Trophoblast cell (in vitro differentiated cells and primary cell): Measurements from ENCODE around the gene CD80.

Source experiments
- DNase-seq, 2 donors: peaks; one replicate each; pipeline ENCODE4 v3.0.0-alpha.2; 2016
- H2AFZ ChIP-seq: 2 replicates; pipeline ENCODE4 v1.6.1; 2013; ENCODE audit warnings: low read length, moderate library complexity, mild to moderate bottlenecking; ENCODE audit not compliant: insufficient read depth, poor library complexity
- H2AK5ac ChIP-seq: 2 replicates; pipeline ENCODE4 v1.6.1; 2013; ENCODE audit warnings: mild to moderate bottlenecking, low read length
- H2BK120ac ChIP-seq: 2 replicates; pipeline ENCODE4 v1.6.1; 2013; ENCODE audit warnings: low read length, mild to moderate bottlenecking, moderate library complexity; ENCODE audit not compliant: insufficient read depth, poor library complexity
- H2BK12ac ChIP-seq: 2 replicates; pipeline ENCODE4 v1.6.1; 2013; ENCODE audit warnings: mild to moderate bottlenecking, low read length, moderate library complexity
- H2BK5ac ChIP-seq: 2 replicates; pipeline ENCODE4 v1.6.1; 2013; ENCODE audit warnings: low read length, low read depth, moderate library complexity, mild to moderate bottlenecking; ENCODE audit not compliant: poor library complexity
- H3K14ac ChIP-seq: 2 replicates; pipeline ENCODE4 v1.6.1; 2013; ENCODE audit warnings: mild to moderate bottlenecking, low read length
- H3K18ac ChIP-seq: 2 replicates; pipeline ENCODE4 v1.6.1; 2013; ENCODE audit warnings: mild to moderate bottlenecking, low read length
- H3K23ac ChIP-seq: 2 replicates; pipeline ENCODE4 v1.6.1; 2013; ENCODE audit warnings: low read length
- H3K27ac ChIP-seq: 2 replicates; pipeline ENCODE4 v1.5.1; 2013; ENCODE audit warnings: low read depth, mild to moderate bottlenecking, inconsistent platforms, low read length, moderate library complexity
- H3K27me3 ChIP-seq: 2 replicates; pipeline ENCODE4 v1.6.1; 2013; ENCODE audit warnings: inconsistent platforms, mild to moderate bottlenecking, low read length, moderate library complexity; ENCODE audit not compliant: insufficient read depth
- H3K36me3 ChIP-seq, 2 experiments: 1 replicate in 1 of 2; 2 replicates in 1 of 2; pipeline ENCODE4 v1.6.1; 2013; ENCODE audit warnings: low read length in 2 of 2, mild to moderate bottlenecking in 2 of 2, moderate library complexity in 1 of 2; ENCODE audit not compliant: insufficient read depth in 2 of 2, control insufficient read depth in 1 of 2
- H3K4ac ChIP-seq: 2 replicates; pipeline ENCODE4 v1.6.1; 2013; ENCODE audit warnings: low read depth, mild to moderate bottlenecking, low read length, moderate library complexity
- H3K4me1 ChIP-seq, 2 experiments: 1 replicate in 1 of 2; 2 replicates in 1 of 2; pipeline ENCODE4 v1.6.1; 2013; ENCODE audit warnings: low read length in 2 of 2, mild to moderate bottlenecking in 2 of 2, moderate library complexity in 1 of 2; ENCODE audit not compliant: insufficient read depth in 2 of 2, control insufficient read depth in 1 of 2
- H3K4me2 ChIP-seq: 2 replicates; pipeline ENCODE4 v1.6.1; 2013; ENCODE audit warnings: inconsistent platforms, mild to moderate bottlenecking, low read length, moderate library complexity
- H3K4me3 ChIP-seq: 2 replicates; pipeline ENCODE4 v1.5.1; 2013; ENCODE audit warnings: mild to moderate bottlenecking, low read depth, low read length, inconsistent platforms
- H3K79me1 ChIP-seq: one replicate; pipeline ENCODE4 v1.6.1; 2013; ENCODE audit warnings: low read length
- H3K79me2 ChIP-seq: 2 replicates; pipeline ENCODE4 v1.6.1; 2013; ENCODE audit warnings: low read length, mild to moderate bottlenecking; ENCODE audit not compliant: control insufficient read depth, insufficient read depth, poor library complexity
- H3K9ac ChIP-seq: 2 replicates; pipeline ENCODE4 v1.6.1; 2013; ENCODE audit warnings: mild to moderate bottlenecking, low read length
- H3K9me3 ChIP-seq: 2 replicates; pipeline ENCODE4 v1.6.1; 2013; ENCODE audit warnings: low read depth, mild to moderate bottlenecking, control low read depth, inconsistent platforms, low read length; ENCODE audit not compliant: insufficient read depth
- H4K12ac ChIP-seq: 2 replicates; pipeline ENCODE4 v1.6.1; 2013; ENCODE audit warnings: low read depth, mild to moderate bottlenecking, low read length, moderate library complexity
- H4K8ac ChIP-seq: 2 replicates; pipeline ENCODE4 v1.6.1; 2013; ENCODE audit warnings: low read depth, mild to moderate bottlenecking, low read length, moderate library complexity
- H4K91ac ChIP-seq: one replicate; pipeline ENCODE4 v1.6.1; 2013; ENCODE audit warnings: low read depth, mild to moderate bottlenecking, low read length, moderate library complexity
- WGBS: extraction: QIAGEN DNeasy Blood & Tissue Kit; methylation state at CpG from one replicate; pipeline ENCODE4 v1.1.7; 2013; ENCODE audit warnings: missing lambda C conversion rate; ENCODE audit not compliant: insufficient read length, insufficient coverage; ENCODE audit errors: extremely low coverage; 5-methylcytosine and 5-hydroxymethylcytosine counted together

The CD80 gene

GRCh38 chr3:119582178-119582577 is 22.8 kb upstream of the CD80 start:
- H3K4me1 ChIP-seq = peaks cover 0 to 7% of the 10 kb centered on the region in 2 experiments
- no peak overlapping the region for H3K4ac ChIP-seq
- H3K79me2 ChIP-seq = peaks cover 9% of the 10 kb centered on the region
- H3K27me3 ChIP-seq = no peaks in the 10 kb centered on the region
- no peak overlapping the region for H2BK120ac ChIP-seq
- no peak overlapping the region for H2AFZ ChIP-seq
- H3K14ac ChIP-seq = no peak overlapping the region
- H3K79me1 ChIP-seq = peaks cover 11% of the 10 kb centered on the region
- H3K4me3 ChIP-seq = no peak overlapping the region
- H3K9me3 ChIP-seq = no peaks in the 10 kb centered on the region
- no peak overlapping the region for H3K9ac ChIP-seq
- H3K23ac ChIP-seq = no peak overlapping the region
- no CpG with 5 or more reads among the region's 6 CpGs for WGBS
- H4K91ac ChIP-seq = no peak overlapping the region
- H2BK5ac ChIP-seq = no peak overlapping the region
- DNase-seq = peak in 1 of 2 donors; percentile 38
- no peak overlapping the region for H4K12ac ChIP-seq
- no peak overlapping the region for H3K4me2 ChIP-seq
- no peak overlapping the region for H3K18ac ChIP-seq
- H4K8ac ChIP-seq = no peak overlapping the region
- no peak overlapping the region for H3K27ac ChIP-seq
- H2BK12ac ChIP-seq = no peak overlapping the region
- no peak overlapping the region for H2AK5ac ChIP-seq
- no peaks in the 10 kb centered on the region for H3K36me3 ChIP-seq

- Histone ChIP-seq H3K4me3 (peak overlapping the region; percentile 66), H3K79me2 (peaks cover 9% of the 10 kb centered on the region)
These were observed 20.8 kb upstream of the CD80 start for GRCh38 chr3:119580067-119580760.

GRCh38 chr3:119579366-119580066 is 20.1 kb upstream of the CD80 start, which contains the start of gene ADPRH:
Gene ADPRH (plus strand): TSS chr3:119579492. CDS start chr3:119582170, 2,678 bp downstream.
- Histone ChIP-seq H4K12ac (peak within 1 kb of the TSS; percentile 84), H3K23ac (no peak within 1 kb of the TSS), H3K4me1 (peaks cover 0 to 7% of the 10 kb centered on the region in 2 experiments), H2BK120ac (peak within 1 kb of the TSS; percentile 85), H2BK12ac (peak within 1 kb of the TSS; percentile 80), H4K8ac (peak within 1 kb of the TSS; percentile 71), H3K14ac (peak within 1 kb of the TSS; percentile 85), H3K9ac (peak within 1 kb of the TSS; percentile 75), H3K4me2 (peak within 1 kb of the TSS; percentile 84), H3K27ac (peak within 1 kb of the TSS; percentile 23), H3K79me1 (peaks cover 11% of the 10 kb centered on the region), H4K91ac (peak within 1 kb of the TSS; percentile 91), H2BK5ac (peak within 1 kb of the TSS; percentile 61), H3K36me3 (no peaks in the 10 kb centered on the region), H3K79me2 (peaks cover 9% of the 10 kb centered on the region), H3K4ac (peak within 1 kb of the TSS; percentile 77), H3K27me3 (no peaks in the 10 kb centered on the region), H3K9me3 (no peaks in the 10 kb centered on the region), H3K4me3 (peak within 1 kb of the TSS; percentile 66), H2AK5ac (no peak within 1 kb of the TSS), H3K18ac (peak within 1 kb of the TSS; percentile 83), H2AFZ (peak within 1 kb of the TSS; percentile 96)
- WGBS = no CpG with 5 or more reads among the region's 68 CpGs
- DNase-seq = peak; percentile 94 to 95

More at GRCh38 chr3:119580067-119580760, 20.8 kb upstream of the CD80 start:
- H3K36me3 ChIP-seq = no peaks in the 10 kb centered on the region
- H3K23ac ChIP-seq = no peak overlapping the region
- peak overlapping the region; percentile 83 for H3K18ac ChIP-seq
- H2BK12ac ChIP-seq = peak overlapping the region; percentile 56
- peak in 1 of 2 donors; percentile 41 for DNase-seq
- no peaks in the 10 kb centered on the region for H3K9me3 ChIP-seq
- H2BK120ac ChIP-seq = peak overlapping the region; percentile 26
- no peak overlapping the region for H3K9ac ChIP-seq
- peak overlapping the region; percentile 61 for H2BK5ac ChIP-seq
- peak overlapping the region; percentile 41 for H3K4ac ChIP-seq
- no CpG with 5 or more reads among the region's 16 CpGs for WGBS
- peak overlapping the region; percentile 96 for H2AFZ ChIP-seq
- no peak overlapping the region for H2AK5ac ChIP-seq
- peaks cover 11% of the 10 kb centered on the region for H3K79me1 ChIP-seq
- peak overlapping the region; percentile 23 for H3K27ac ChIP-seq
- H4K91ac ChIP-seq = peak overlapping the region; percentile 91
- H3K27me3 ChIP-seq = no peaks in the 10 kb centered on the region
- peaks cover 0 to 7% of the 10 kb centered on the region in 2 experiments for H3K4me1 ChIP-seq
- H3K4me2 ChIP-seq = peak overlapping the region; percentile 84
- H4K12ac ChIP-seq = peak overlapping the region; percentile 84
- peak overlapping the region; percentile 85 for H3K14ac ChIP-seq
- peak overlapping the region; percentile 71 for H4K8ac ChIP-seq

DNA sequence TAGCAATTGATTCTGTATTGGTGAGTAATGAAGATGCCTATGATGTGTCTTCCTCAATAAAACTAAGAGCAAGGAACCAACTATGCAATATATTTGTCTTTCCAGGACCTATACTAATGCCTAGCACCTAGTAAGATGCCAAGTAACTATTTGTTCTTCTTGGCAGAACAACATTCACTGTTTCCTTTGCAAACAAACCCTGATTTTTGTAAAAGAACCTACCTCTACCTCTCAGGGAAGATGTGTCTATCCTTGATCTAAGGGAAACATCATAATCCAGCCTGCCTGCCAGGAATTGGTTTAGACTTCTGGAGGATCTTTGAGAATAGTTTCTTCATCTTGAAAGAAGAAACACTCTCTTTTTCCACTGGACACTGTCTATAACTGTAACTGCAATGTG is 16.1 kb upstream of the CD80 start:
- Histone ChIP-seq H2AFZ (no peak overlapping the region), H3K4me1 (peaks cover 0 to 10% of the 10 kb centered on the region in 2 experiments), H2BK120ac (no peak overlapping the region), H4K8ac (no peak overlapping the region), H3K79me2 (peaks cover 9% of the 10 kb centered on the region), H3K18ac (no peak overlapping the region), H3K27ac (no peak overlapping the region), H4K91ac (no peak overlapping the region), H3K9me3 (no peaks in the 10 kb centered on the region), H4K12ac (no peak overlapping the region), H3K9ac (no peak overlapping the region), H3K36me3 (no peaks in the 10 kb centered on the region), H3K4me2 (no peak overlapping the region), H3K27me3 (no peaks in the 10 kb centered on the region), H3K4ac (no peak overlapping the region), H3K79me1 (peaks cover 11% of the 10 kb centered on the region), H3K23ac (no peak overlapping the region), H3K14ac (no peak overlapping the region), H3K4me3 (no peak overlapping the region), H2BK5ac (no peak overlapping the region), H2BK12ac (no peak overlapping the region), H2AK5ac (no peak overlapping the region)
- no peak for DNase-seq
